DMS53 treated with DMSO at 0.1 percent for 48 hours (cell line): ENCODE results near the gene PIK3R4.

Source experiments
- DNase-seq: peaks from one replicate; lab custom pipeline; 2025; ENCODE audit not compliant: unreplicated experiment; lab: John Stamatoyannopoulos, UW

Gene PIK3R4

GRCh38 chr3:130692455-130692854, 54.2 kb downstream of the PIK3R4 start:
- DNase-seq, result no peak

- DNase-seq, result no peak
Measured at GRCh38 chr3:130688697-130689470, 57.7 kb downstream of the PIK3R4 start.

- no peak for DNase-seq
Measured at GRCh38 chr3:130688015-130688688, 58.5 kb downstream of the PIK3R4 start.

- DNase-seq, result no peak
Measured at GRCh38 chr3:130687327-130687726, 59.3 kb downstream of the PIK3R4 start.

- DNase-seq, result no peak
Measured at GRCh38 chr3:130686833-130687232, 59.8 kb downstream of the PIK3R4 start.

- no peak for DNase-seq
Measured at GRCh38 chr3:130682131-130682530, 64.5 kb downstream of the PIK3R4 start.

GRCh38 chr3:130679218-130679617, 67.4 kb downstream of the PIK3R4 start:
- no peak for DNase-seq

- DNase-seq, result no peak
Measured at GRCh38 chr3:130677343-130677742, 69.3 kb downstream of the PIK3R4 start.

- peak; percentile 16 for DNase-seq
Measured at GRCh38 chr3:130671545-130672312, 74.9 kb downstream of the PIK3R4 start.

- no peak for DNase-seq
Measured at GRCh38 chr3:130669740-130670139, 76.9 kb downstream of the PIK3R4 start.

GRCh38 chr3:130663092-130663491, 83.5 kb downstream of the PIK3R4 start:
- DNase-seq, result no peak

GRCh38 chr3:130662501-130662996, 84.1 kb downstream of the PIK3R4 start:
- no peak for DNase-seq

GRCh38 chr3:130661140-130661891, 85.3 kb downstream of the PIK3R4 start:
- DNase-seq, result no peak

- DNase-seq, result no peak
Measured at GRCh38 chr3:130659911-130660310, 86.7 kb downstream of the PIK3R4 start.

GRCh38 chr3:130658678-130659077, 88.0 kb downstream of the PIK3R4 start:
- DNase-seq, result no peak

- no peak for DNase-seq
Measured at GRCh38 chr3:130656627-130657026, 90.0 kb downstream of the PIK3R4 start.

GRCh38 chr3:130654921-130655320, 91.7 kb downstream of the PIK3R4 start:
- DNase-seq, result no peak

- DNase-seq, result no peak
Measured at GRCh38 chr3:130654091-130654490, 92.5 kb downstream of the PIK3R4 start.

- no peak for DNase-seq
Measured at GRCh38 chr3:130649061-130649654, 97.5 kb downstream of the PIK3R4 start.

GRCh38 chr3:130648293-130648692, 98.3 kb downstream of the PIK3R4 start:
- DNase-seq, result no peak
